SK-N-SH (cell line): Measurements from ENCODE around the gene SMIM21.

Source experiments
- RXRA ChIP-seq: IDR thresholded peaks from 2 replicates; pipeline ENCODE4 v1.4.0; 2012; ENCODE audit warnings: low read depth, mild to moderate bottlenecking, borderline replicate concordance
- SMC3 ChIP-seq: IDR thresholded peaks from 2 replicates; pipeline ENCODE4 v1.6.1; 2012; ENCODE audit warnings: low read depth, low read length, improper control_type of control experiment
- TCF12 ChIP-seq: IDR thresholded peaks from 2 replicates; pipeline ENCODE4 v1.4.0; 2012
- TF ChIP-seq, protein P1 (sequence below): fragments of 200-600 bp; sonication (generic); IDR thresholded peaks from 2 replicates; pipeline ENCODE4 v1.6.1; 2017; ENCODE audit warnings: antibody characterized with exemption, mild to moderate bottlenecking, moderate library complexity
- TF ChIP-seq, protein P2 (sequence below): IDR thresholded peaks from 2 replicates; pipeline ENCODE4 v1.6.1; 2012; ENCODE audit warnings: mild to moderate bottlenecking, low read depth, low read length, moderate library complexity

DNA sequence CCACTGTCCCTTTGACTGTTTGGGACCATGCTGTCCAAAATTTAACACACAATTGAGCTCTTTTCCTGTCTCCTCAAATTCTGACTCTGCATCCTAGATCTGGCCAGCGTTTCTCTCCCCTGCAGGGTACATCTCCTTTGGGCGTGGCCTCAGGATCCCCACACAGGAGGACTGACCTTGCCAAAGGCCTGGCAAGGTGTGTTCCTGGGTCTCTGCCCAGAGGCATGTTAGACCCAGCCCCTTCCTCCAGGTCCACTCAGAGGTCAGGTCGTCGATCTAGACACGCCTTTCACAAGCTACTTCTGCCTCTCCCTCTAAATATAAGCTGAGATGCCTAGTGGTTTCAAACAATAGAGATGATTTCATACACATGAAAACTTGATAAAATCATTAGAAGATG lies 45.4 kb upstream of the SMIM21 start:
- TF ChIP-seq, protein P1, sequence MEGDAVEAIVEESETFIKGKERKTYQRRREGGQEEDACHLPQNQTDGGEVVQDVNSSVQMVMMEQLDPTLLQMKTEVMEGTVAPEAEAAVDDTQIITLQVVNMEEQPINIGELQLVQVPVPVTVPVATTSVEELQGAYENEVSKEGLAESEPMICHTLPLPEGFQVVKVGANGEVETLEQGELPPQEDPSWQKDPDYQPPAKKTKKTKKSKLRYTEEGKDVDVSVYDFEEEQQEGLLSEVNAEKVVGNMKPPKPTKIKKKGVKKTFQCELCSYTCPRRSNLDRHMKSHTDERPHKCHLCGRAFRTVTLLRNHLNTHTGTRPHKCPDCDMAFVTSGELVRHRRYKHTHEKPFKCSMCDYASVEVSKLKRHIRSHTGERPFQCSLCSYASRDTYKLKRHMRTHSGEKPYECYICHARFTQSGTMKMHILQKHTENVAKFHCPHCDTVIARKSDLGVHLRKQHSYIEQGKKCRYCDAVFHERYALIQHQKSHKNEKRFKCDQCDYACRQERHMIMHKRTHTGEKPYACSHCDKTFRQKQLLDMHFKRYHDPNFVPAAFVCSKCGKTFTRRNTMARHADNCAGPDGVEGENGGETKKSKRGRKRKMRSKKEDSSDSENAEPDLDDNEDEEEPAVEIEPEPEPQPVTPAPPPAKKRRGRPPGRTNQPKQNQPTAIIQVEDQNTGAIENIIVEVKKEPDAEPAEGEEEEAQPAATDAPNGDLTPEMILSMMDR: no peak
- TF ChIP-seq, protein P2, sequence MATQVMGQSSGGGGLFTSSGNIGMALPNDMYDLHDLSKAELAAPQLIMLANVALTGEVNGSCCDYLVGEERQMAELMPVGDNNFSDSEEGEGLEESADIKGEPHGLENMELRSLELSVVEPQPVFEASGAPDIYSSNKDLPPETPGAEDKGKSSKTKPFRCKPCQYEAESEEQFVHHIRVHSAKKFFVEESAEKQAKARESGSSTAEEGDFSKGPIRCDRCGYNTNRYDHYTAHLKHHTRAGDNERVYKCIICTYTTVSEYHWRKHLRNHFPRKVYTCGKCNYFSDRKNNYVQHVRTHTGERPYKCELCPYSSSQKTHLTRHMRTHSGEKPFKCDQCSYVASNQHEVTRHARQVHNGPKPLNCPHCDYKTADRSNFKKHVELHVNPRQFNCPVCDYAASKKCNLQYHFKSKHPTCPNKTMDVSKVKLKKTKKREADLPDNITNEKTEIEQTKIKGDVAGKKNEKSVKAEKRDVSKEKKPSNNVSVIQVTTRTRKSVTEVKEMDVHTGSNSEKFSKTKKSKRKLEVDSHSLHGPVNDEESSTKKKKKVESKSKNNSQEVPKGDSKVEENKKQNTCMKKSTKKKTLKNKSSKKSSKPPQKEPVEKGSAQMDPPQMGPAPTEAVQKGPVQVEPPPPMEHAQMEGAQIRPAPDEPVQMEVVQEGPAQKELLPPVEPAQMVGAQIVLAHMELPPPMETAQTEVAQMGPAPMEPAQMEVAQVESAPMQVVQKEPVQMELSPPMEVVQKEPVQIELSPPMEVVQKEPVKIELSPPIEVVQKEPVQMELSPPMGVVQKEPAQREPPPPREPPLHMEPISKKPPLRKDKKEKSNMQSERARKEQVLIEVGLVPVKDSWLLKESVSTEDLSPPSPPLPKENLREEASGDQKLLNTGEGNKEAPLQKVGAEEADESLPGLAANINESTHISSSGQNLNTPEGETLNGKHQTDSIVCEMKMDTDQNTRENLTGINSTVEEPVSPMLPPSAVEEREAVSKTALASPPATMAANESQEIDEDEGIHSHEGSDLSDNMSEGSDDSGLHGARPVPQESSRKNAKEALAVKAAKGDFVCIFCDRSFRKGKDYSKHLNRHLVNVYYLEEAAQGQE: no peak
- TF ChIP-seq RXRA: no peak
- no peak for TF ChIP-seq TCF12
- no peak for TF ChIP-seq SMC3
